ENCODE measurements around the gene FDX1. TPM values are rescaled to one million over a fixed set of nuclear protein-coding genes. Genes with fewer than 3 reads are reported as not detected.

Gene FDX1
- total RNA-seq, 2 experiments from 2014 or later = 10.2 to 10.6 TPM

DNA sequence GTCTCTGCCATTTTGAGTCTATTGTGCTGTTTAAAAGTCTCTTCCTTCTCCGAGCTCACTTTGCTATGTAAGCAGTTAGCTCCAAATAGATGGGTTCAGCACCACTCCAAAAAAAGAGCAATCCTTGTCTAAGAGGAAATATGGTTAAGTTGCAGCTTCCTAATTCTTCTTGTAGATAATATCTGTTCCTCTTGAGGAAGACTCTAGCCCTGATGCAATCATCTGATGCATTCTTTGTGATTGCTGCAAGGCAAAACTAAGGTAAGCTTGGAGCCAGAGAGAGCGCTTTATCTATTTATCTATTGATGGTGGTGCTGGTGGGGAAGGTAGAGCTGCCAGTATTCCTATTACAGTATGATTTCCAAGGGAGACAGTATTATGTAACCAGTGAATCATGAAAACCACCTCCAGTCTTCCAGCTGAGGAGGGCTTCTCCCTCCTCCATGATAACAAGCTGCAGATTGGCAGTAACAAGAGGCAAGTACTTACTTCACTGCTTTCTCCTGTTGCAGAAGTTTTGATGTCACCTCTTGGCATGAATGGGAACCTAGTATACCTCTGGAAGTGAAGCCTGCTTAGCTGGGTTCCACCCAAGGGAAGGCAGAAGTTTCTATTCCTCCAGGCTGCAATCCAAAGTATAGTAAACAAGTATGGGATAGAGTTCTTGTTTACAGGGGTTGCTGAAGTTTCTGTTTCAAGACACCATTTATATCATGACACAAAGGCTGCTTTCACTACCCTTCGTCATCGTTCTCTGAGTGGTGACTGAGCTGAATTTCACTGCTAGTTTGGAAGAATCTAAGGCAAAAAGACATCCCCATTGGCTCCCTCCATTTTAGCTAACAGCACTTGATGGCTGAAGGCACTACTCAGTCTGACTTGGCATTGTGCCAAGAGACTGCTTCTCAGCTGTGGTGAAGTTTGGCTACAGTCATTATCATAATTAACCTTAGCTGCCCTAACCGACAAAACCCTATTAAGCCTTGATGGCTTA, 49.7 kb downstream of the FDX1 start:
- TF ChIP-seq, protein P1, sequence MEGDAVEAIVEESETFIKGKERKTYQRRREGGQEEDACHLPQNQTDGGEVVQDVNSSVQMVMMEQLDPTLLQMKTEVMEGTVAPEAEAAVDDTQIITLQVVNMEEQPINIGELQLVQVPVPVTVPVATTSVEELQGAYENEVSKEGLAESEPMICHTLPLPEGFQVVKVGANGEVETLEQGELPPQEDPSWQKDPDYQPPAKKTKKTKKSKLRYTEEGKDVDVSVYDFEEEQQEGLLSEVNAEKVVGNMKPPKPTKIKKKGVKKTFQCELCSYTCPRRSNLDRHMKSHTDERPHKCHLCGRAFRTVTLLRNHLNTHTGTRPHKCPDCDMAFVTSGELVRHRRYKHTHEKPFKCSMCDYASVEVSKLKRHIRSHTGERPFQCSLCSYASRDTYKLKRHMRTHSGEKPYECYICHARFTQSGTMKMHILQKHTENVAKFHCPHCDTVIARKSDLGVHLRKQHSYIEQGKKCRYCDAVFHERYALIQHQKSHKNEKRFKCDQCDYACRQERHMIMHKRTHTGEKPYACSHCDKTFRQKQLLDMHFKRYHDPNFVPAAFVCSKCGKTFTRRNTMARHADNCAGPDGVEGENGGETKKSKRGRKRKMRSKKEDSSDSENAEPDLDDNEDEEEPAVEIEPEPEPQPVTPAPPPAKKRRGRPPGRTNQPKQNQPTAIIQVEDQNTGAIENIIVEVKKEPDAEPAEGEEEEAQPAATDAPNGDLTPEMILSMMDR (IDR thresholded peaks at IDR 0.05) = no peak
- ChIA-PET CTCF (interaction anchor here (1.1 kb wide), 1 partner anchor 278 kb away, joined by 4 read pairs; no protein-coding TSS in a partner anchor), POLR2A (interaction anchor here (1.6 kb wide), 1 partner anchor 9 kb away, joined by 4 read pairs; no protein-coding TSS in a partner anchor)
- Mint-ChIP-seq H3K36me3 (ENCODE audit: low read depth) (no peaks in the 10 kb centered on the region), H3K4me3 (no peak overlapping the region), H3K27ac (no peak overlapping the region), H3K4me1 (ENCODE audit: low read depth) (peaks cover 3% of the 10 kb centered on the region), H3K9me3 (no peaks in the 10 kb centered on the region), H3K27me3 (no peaks in the 10 kb centered on the region)
- Histone ChIP-seq H3K9me3 (ENCODE audit: control insufficient read depth in 1 of 2, insufficient read depth in 1 of 2, low read length in 2 of 2) (no peaks in the 10 kb centered on the region), H3K4me1 (ENCODE audit: insufficient read depth, low read length) (no peaks in the 10 kb centered on the region), H3K4me3 (ENCODE audit: low read length) (no peak overlapping the region), H3K36me3 (ENCODE audit: insufficient read depth, low read length) (no peaks in the 10 kb centered on the region), H3K27ac (ENCODE audit: low read depth in 1 of 2, low read length in 2 of 2) (no peak overlapping the region), H3K27me3 (ENCODE audit: control insufficient read depth in 1 of 2, insufficient read depth in 2 of 2, low read length in 2 of 2) (no peaks in the 10 kb centered on the region)
- DNase-seq (peak in 2 of 14 experiments; percentile 29 to 31), ATAC-seq (ENCODE audit: poor library complexity) (no peak)
- intact Hi-C loops (cut with DNase I, micrococcal nuclease) = no loop called here

DNA sequence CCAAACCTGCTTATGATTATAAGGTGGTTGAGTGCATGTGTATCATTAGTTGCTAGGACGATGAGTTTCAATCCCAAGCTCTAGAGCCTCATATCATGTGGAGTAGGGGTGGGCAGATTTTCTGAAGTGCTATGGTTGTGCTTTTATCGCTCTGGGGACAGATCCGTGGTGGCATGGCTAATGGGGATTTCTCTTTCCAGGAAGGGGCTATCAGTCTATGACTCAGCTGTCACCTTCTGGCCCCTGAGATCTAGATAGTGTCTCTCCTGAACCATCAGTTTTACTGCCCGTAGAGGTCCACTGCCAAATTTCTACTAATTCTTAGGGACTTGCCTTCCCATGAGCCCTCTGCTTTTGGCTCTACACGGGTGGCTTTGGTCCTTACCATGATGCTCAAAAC, 51.8 kb downstream of the FDX1 start:
- H3K27me3 Mint-ChIP-seq = peaks cover 3% of the 10 kb centered on the region
- Histone ChIP-seq H3K36me3 (ENCODE audit: insufficient read depth, low read length) (no peaks in the 10 kb centered on the region), H3K27ac (ENCODE audit: low read depth in 1 of 2, low read length in 2 of 2) (no peak overlapping the region), H3K27me3 (ENCODE audit: control insufficient read depth in 1 of 2, insufficient read depth in 2 of 2, low read length in 2 of 2) (no peaks in the 10 kb centered on the region), H3K4me1 (ENCODE audit: insufficient read depth, low read length) (no peaks in the 10 kb centered on the region), H3K9me3 (ENCODE audit: control insufficient read depth in 1 of 2, insufficient read depth in 1 of 2, low read length in 2 of 2) (no peaks in the 10 kb centered on the region), H3K4me3 (ENCODE audit: low read length) (no peak overlapping the region)
- ATAC-seq (ENCODE audit: poor library complexity) (no peak), DNase-seq (no peak)
- H3K36me3 Mint-ChIP-seq (ENCODE audit: low read depth) = no peaks in the 10 kb centered on the region
- no peak overlapping the region for H3K27ac Mint-ChIP-seq
- TF ChIP-seq, protein P1 (IDR thresholded peaks at IDR 0.05) = no peak
- intact Hi-C loops (cut with DNase I, micrococcal nuclease) = no loop called here
- H3K9me3 Mint-ChIP-seq = no peaks in the 10 kb centered on the region
- no peak overlapping the region for H3K4me3 Mint-ChIP-seq
- POLR2A ChIA-PET = no interaction called here
- no peaks in the 10 kb centered on the region for H3K4me1 Mint-ChIP-seq (ENCODE audit: low read depth)
- CTCF ChIA-PET = no interaction called here

DNA sequence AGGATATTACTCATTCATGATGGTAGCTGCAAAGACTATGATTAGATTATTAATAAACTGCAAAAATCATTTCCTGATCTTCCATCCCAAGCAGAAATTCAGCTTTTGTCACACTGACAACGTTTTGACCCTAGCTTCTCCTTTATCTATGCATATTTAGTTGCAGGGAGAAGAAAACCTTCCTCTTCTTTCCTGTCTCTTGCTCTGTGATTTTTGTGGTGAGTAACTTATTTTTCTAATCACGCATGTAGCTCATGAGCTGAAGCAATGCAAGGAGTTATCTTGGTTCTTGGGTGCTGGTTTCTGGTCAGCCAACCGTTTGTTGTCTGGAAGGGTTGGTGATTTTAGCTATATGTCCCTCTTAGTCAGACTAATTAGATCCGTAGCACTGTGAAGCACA, 56.4 kb downstream of the FDX1 start:
- ChIA-PET POLR2A (no interaction called here), CTCF (no interaction called here)
- no peak for ATAC-seq (ENCODE audit: poor library complexity)

More for the DNA sequence above, 56.4 kb downstream of the FDX1 start:
- Histone ChIP-seq H3K4me3 (ENCODE audit: low read length) (no peak overlapping the region), H3K27ac (ENCODE audit: low read depth in 1 of 2, low read length in 2 of 2) (no peak overlapping the region), H3K4me1 (ENCODE audit: insufficient read depth, low read length) (no peaks in the 10 kb centered on the region), H3K27me3 (ENCODE audit: control insufficient read depth in 1 of 2, insufficient read depth in 2 of 2, low read length in 2 of 2) (no peaks in the 10 kb centered on the region), H3K9me3 (ENCODE audit: control insufficient read depth in 1 of 2, insufficient read depth in 1 of 2, low read length in 2 of 2) (no peaks in the 10 kb centered on the region), H3K36me3 (ENCODE audit: insufficient read depth, low read length) (no peaks in the 10 kb centered on the region)
- TF ChIP-seq, protein P1 (IDR thresholded peaks at IDR 0.05) = no peak
- Mint-ChIP-seq H3K27ac (no peak overlapping the region), H3K4me1 (ENCODE audit: low read depth) (no peaks in the 10 kb centered on the region), H3K4me3 (no peak overlapping the region), H3K27me3 (peaks cover 3% of the 10 kb centered on the region), H3K36me3 (ENCODE audit: low read depth) (no peaks in the 10 kb centered on the region), H3K9me3 (no peaks in the 10 kb centered on the region)
- intact Hi-C loops (cut with DNase I, micrococcal nuclease) = no loop called here
- DNase-seq = no peak

All from CD4-positive, alpha-beta T cell (primary cell).